Measurements from ENCODE around the gene SAE1.

SAE1 gene

GRCh38 chr19:47256693-47257410, 126.2 kb downstream of the SAE1 start:
- DNase-seq (ENCODE audit: extremely low spot score, insufficient read length, low read depth) (peak; percentile 94), FAIRE-seq (peak; percentile 100)

- FAIRE-seq (no peak), DNase-seq (ENCODE audit: extremely low spot score, insufficient read length, low read depth) (no peak)
These were observed 127.0 kb downstream of the SAE1 start for GRCh38 chr19:47257411-47258169.

- DNase-seq (ENCODE audit: extremely low spot score, insufficient read length, low read depth) (no peak), FAIRE-seq (no peak)
These were observed 127.8 kb downstream of the SAE1 start for GRCh38 chr19:47258434-47258833.

- DNase-seq (ENCODE audit: extremely low spot score, insufficient read length, low read depth) (no peak), FAIRE-seq (no peak)
These were observed 128.4 kb downstream of the SAE1 start for GRCh38 chr19:47258895-47259555.

Data from GM18507 (cell line).